GM21447 (cell line): Measurements from ENCODE around the gene SFXN5.
A peak's percentile ranks its signal among the peaks of the same experiment; 100 is the strongest.
"Not testable (repeated sequence)": the region's sequence is repeated elsewhere in the genome, so short reads cannot be mapped to it uniquely, and the experiment has no call there.

Experiments
- ATAC-seq: cut with Tn5 transposase; IDR thresholded peaks from one replicate; pipeline ENCODE4 v1.9.1; 2021; ENCODE audit not compliant: unreplicated experiment

Gene SFXN5, protein sequence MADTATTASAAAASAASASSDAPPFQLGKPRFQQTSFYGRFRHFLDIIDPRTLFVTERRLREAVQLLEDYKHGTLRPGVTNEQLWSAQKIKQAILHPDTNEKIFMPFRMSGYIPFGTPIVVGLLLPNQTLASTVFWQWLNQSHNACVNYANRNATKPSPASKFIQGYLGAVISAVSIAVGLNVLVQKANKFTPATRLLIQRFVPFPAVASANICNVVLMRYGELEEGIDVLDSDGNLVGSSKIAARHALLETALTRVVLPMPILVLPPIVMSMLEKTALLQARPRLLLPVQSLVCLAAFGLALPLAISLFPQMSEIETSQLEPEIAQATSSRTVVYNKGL

DNA sequence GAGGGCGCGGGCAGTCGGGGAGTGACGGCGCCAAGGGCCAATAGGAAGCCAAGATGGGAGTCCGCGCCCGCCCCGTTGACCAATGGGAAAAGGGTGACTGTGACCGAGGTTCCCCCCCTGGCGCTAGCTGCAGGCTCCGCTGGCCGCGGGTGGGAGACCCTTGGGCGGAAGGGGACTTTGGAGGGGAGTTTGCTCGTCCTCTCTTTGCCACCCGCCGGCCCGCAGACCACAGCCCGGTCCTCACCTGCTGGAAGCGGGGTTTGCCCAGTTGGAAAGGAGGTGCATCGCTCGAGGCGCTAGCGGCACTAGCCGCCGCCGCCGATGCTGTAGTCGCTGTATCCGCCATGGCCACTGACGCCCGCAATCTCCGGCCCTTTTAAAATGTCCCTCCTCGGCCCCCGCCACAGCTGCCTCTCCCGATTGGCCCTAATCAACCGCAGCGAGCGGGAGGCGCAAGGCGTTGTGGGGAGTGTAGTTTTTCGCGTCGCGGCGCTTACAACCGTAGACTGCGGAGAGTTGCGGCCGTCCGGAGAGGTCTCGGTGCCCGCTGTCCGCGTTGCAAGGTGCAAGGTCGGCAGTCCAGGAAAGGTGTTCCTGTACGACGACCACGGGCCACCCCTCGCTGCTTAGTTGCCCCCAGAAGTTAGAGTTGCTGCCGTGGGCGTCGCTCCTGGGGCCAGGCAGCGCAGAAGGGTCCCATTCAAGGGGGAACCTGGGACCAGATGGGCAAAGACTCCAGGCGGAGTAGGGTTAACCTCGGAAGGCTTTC is at the start of gene SFXN5:
Gene SFXN5 (minus strand): TSS at position 353 of the 769 bp plus-strand sequence. CDS start 7 bp downstream, at position 346.
- ATAC-seq, result peak; percentile 91

DNA sequence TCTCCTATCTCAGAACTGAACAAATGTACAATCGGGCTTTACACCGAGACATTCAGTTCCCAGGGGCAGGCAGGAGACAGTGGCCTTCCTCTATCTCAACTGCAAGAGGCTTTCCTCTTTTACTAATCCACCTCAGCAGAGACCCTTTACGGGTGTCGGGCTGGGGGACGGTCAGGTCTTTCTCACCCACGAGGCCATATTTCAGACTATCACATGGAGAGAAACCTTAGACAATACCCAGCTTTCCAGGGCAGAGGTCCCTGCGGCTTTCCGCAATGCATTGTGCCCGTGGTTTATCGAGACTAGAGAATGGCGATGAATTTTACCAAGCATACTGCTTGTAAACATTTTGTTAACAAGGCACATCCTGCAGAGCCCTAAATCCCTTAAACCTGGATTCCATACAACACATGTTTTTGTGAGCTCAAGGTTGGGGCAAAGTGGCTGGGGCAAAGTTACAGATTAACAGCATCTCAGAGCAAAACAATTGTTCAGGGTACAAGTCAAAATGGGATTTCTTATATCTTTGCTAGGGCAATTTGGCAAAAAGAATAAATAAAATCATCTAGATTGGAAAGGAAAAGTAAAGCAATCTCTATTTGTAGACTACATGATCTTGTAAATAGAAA is 48.2 kb upstream of the SFXN5 start:
- not testable (repeated sequence) for ATAC-seq

GRCh38 chr2:73117441-73117840 is 45.9 kb upstream of the SFXN5 start:
- ATAC-seq, result no peak

DNA sequence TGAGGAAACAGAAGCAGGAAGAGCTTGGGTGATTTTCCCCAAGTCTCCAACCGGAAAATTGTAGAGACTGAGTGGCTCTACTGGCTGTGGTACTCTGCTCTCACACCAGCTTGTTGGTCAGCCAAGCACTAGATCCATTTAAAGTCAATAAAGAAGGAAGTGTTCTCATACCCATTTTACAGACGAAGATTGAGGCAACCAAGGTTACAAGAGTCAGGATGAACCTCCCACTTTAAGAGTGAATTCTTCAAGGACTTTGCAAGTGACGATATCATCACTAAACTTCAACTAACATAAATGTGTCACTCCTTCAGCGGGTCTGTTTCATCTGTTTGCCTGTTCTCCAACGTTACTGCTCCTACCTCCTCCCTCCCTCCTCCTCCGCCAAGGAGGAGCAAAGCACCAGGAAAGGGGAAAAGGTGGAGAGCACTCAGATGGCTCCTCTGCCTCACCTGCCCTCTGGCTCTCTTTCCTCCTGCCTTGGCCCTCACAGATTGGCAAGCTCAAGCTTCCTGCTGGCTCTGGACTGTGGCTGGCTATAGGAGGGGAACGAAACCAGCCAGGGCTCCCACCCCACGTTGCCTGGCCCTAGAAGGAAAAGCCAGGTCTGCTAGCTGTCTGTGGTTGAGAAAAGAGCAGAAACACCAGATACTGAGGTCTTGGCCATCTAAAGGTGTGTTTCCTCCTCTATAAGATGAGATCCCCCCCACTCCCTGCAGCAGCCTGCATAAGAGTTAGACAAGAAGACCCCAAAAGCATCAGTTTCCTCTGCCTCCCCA is 44.9 kb upstream of the SFXN5 start:
- ATAC-seq, result no peak

GRCh38 chr2:73114273-73114867 is 42.9 kb upstream of the SFXN5 start:
- ATAC-seq, result no peak

DNA sequence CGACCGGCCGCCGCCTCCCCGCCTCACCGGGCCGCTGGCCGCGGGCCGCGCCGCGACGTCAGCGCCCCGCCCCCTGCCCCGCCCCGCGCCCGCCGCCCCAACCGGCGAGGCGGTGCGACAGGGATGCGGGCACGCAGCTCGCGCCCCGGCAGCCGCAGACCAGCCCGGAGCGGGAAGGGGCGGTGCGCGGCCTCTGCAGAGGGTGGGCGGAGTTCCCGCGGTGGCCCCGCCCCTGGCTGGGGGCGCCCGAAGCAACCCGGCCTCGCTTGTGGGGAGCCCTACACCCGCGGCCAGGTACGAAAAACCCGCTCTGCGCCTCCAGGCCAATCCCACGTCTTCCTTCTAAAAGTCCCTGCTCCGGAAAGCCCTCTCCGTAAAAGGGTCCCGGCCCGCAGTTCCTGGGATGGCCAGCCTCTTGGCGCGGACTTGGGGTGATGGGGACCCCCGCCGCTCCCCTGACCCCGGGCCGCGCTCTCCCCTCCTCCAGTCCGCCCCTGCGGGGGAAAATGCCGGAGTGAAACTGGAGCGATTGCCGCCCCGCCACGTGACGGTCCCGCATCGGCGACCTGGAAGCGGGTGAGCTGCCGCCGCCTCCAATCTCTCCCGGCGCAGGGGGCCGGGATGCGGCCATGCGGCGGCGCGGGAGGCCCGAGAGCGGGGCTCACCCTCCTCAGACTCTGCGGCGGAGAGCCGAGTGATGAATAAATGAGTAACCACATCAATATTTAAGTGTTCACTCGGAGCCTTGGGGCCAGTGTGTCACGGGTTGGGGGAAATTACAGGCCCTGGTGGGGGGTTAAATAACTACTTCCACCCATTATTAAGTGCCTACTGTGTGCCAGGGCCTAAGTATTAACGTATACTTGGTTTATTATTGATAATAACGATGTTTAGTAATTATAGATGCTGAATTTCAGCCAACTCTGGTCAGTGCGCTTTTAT is 41.7 kb upstream of the SFXN5 start, which contains the start of gene RAB11FIP5:
Gene RAB11FIP5 (minus strand): TSS at position 36 of the 942 bp plus-strand sequence. CDS start 171 bp downstream, outside the sequence.
- ATAC-seq, result peak; percentile 59

- peak; percentile 22 for ATAC-seq
Observed at GRCh38 chr2:73112026-73112912, 40.8 kb upstream of the SFXN5 start.

DNA sequence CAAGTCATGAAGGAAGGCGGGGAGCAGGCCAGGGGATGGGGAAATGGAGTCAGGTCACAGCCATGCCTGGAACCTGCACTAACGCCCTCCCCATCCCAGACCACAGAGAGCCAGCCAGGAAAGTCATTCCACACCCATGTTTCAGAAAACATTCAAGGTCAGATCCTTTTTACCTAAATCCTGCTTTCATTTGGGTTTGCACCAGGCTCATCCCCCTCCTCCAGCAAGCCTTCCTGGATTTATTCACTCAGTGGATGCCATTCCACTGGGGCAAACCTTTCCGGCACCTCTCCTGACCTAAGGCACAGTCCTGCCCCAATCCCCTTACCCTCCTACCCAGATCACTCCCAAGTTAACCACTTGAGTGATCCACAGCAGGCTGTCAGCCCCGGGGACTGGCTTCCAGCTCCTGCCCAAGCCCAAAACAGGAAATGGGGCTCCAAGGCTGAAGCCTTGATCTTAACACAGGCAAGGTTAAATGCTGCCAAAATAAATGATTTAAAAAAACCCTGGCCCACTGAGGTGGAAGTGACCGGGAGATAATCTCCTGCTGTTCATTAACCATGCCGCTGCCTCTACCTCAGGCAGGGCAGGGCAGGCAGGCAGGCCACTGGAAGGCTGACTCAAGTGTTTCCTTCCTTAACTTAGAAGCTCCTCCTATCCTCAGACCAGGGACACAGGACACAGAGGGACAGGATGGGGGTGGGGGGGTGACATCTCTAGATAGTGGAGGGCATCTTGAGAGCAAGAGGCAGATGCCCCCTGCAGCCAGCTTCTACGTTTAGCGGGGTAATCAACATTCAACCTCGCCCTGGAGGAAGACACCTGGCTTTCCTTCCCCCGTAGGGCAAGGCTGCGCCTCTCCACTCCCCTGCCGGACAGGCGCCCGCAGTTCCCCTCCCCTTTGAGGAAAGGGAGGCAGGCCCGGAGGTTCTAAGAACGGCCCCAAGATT is 39.8 kb upstream of the SFXN5 start:
- no peak for ATAC-seq

DNA sequence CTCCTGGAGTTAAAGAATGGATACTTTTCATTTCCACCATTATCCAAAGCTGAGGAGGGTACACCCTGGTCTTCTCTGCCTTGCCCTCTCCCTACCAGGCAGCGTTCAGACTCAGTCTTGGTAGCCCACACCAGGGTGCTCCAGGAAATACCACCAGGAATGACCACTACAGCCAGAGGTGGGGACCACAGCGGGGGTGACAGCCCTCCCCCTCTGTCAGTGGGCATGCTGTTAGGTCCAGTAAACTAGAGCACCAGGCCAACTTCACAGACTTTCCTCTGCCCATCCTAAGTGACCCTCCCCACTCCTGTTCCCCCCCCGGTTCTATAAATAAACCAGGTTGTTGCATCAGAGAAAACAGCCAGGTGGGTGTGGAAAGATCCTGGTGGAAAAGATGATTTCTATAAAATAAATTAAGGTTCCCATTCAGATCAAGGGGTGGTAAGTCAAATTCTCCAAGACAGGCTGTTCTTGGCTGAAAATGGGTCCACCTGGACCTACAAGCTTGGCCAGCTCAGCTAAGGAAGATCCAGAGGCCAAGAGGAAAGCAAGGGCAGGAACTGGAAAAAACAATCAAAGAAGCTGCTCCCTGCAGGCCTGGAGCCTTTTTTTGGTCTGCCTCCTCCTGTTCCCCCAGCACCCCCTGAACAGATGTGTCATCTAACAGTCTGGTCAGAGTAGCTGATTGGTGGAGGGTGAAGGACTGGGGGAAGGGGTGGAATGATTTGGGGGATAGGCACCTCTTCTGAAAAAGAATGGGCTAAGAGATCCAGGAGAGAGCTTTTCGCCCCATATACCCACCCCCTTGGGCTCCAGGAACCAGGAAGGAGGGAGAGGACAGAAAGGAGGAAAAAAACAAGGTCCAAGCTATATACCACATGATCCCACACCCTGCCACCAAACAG is 38.9 kb upstream of the SFXN5 start:
- no peak for ATAC-seq

- no peak for ATAC-seq
Observed at GRCh38 chr2:73109431-73110167, 38.1 kb upstream of the SFXN5 start.

DNA sequence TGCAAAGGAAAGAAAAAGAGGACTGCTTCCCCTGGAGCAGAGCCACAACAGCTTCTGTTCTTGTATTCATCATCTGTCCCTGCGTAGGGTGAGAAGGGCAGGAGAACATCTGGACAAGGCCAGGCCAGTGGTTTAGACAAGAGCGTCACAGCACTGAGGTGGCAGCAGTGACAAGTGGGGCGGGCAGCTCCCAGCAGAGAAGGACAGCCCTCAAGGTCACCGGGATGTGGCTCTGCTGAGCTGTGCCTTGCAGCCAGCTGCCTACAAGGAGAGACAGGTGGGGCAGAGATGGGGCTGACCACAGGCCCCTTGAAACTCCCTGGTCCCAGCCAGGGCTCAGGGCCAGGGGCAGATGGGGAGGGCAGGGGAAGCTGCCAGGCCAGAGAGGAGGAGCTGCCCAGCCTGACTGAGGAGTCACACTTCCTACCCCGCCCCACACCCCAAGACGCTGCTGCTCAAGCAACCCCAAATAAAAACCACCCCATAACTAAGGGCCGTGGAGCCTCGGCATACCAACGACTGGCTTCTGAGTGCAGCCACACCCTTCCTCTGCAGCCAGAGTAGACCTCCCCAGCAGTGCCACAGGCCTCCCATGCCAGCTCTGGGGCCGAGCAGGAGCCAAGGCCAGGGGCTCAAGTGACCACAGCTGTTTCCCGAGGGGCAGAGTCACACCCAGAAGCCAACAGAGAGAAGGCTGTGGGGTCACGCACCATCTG is 35.9 kb upstream of the SFXN5 start:
- no peak for ATAC-seq

DNA sequence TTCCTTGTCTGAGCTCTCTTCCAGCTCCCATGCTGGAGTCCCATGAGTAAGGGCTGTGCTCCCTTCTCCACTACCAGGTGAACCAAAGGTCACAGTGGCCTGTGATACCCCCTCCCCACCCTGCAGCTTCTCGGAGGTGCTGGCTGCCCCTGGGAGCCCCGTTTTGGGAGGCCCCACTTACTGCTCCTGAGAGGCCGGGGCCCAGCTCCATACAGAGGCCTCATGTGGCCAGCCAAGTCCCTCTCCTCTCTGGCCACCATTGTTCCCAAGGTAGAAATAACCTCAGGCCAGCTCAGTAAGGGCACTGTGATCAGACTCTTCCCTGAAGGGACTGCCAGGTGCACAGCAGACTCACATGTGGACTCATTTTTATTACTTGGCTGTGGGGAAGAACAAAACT is 35.3 kb upstream of the SFXN5 start:
- ATAC-seq, result no peak

GRCh38 chr2:73105511-73105971 is 34.0 kb upstream of the SFXN5 start:
- ATAC-seq, result no peak

- ATAC-seq, result no peak
Observed at GRCh38 chr2:73104933-73105332, 33.4 kb upstream of the SFXN5 start.

- no peak for ATAC-seq
Observed at GRCh38 chr2:73103018-73103542, 31.6 kb upstream of the SFXN5 start.
